ENCODE results near the gene C1QL1.
"Not testable (repeated sequence)": the region's sequence is repeated elsewhere in the genome, so short reads cannot be mapped to it uniquely, and the experiment has no call there.

Gene C1QL1

DNA sequence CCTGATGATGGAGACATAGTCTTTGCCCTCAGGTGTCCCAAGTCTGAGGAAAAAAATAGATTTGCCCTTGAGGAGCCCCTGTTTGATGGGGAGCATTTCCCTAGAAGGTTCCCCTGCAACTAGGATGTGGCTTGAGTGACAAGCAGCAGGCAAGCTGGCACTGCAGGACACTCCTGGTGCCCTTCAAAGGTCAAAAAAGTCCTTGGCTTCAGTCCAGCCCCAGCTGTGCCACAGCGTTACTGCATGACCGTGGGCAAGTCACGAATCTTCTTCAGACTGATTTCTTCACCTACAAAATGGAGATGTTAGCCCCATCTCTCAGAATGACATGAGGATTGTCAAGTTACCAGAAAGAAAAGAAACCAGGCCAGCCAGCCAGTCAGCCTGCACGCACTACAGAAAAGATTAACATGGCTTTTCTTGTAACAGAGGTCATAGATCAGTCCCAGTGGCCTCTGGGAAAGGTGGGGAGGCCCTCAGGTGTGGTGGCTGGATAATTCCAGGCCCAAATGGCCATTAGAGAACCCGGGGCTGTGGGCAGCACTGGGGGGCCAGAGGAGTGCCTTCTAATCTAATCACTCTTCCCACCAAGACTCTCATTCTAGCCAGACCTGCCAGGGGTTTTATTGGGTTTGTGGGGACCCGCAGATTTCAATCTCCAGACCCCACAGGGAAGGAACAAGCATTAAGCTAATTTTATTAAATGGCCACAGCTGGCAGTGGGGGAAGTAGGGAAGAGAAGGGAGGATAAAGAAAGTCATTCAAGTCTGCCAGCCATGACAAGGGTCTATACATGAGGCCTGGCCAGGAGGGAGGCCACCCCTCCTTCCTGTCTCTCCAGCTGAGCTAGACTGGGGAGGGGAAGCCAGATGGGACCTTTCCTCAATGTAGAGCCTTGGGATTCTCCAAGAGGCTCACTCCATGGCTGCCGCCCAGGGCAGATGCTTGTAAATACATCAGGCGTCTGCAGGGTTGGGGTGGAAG, 10.8 kb downstream of the C1QL1 start:
- no peak overlapping the region for H3K4me3 ChIP-seq (ENCODE audit: low read depth, low read length)
- DNase-seq (ENCODE audit: low read depth), result no peak
- in situ Hi-C loops (cut with HindIII; ENCODE audit: low sequenced_read_pairs), result no loop called here
- no peak for TF ChIP-seq CTCF (IDR thresholded peaks at IDR 0.05; ENCODE audit: low read depth, low read length, missing control alignments)

DNA sequence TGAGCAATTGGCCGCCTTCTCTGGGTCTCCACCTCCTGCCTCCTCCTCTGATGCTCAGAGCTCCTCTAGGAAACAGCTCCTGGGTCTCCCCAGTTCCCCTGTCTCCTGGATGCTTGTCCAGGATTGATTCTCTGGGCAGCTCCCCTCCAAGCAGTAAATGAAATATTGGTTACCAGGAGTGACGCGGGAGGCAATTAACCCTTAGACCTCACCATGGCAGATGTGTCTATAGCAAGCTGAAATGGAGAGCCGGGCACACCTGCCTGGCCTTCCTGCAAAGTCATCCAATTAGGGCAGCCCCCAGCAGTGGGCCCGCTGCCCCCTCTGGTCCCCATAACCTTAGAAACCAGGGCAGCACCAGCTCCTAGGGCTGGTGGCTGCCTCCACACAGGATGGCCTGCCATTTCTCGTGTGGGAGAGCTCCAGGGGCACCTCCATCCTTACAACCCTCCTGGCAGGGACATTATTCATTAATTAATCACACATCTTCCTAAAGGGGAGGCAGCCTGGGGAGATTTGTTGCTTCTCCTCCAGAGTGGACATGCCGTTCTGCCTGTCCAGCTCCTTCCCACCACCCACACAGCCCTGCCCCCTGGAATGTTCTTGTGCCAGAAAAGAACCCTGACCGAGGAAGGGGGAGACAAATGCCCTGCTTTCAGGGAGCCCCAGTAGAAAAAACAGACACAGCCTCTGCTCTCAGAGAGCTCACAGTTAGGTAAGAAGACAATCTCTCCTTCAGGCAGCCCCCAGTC, 12.3 kb downstream of the C1QL1 start:
- no peak for DNase-seq (ENCODE audit: low read depth)
- in situ Hi-C loops (cut with HindIII; ENCODE audit: low sequenced_read_pairs), result no loop called here
- H3K4me3 ChIP-seq (ENCODE audit: low read depth, low read length), result no peak overlapping the region
- no peak for TF ChIP-seq CTCF (IDR thresholded peaks at IDR 0.05; ENCODE audit: low read depth, low read length, missing control alignments)

GRCh38 chr17:44952946-44953475, 15.1 kb downstream of the C1QL1 start:
- H3K4me3 ChIP-seq (ENCODE audit: low read depth, low read length), result no peak overlapping the region
- no peak for TF ChIP-seq CTCF (IDR thresholded peaks at IDR 0.05; ENCODE audit: low read depth, low read length, missing control alignments)
- no peak for DNase-seq (ENCODE audit: low read depth)
- in situ Hi-C loops (cut with HindIII; ENCODE audit: low sequenced_read_pairs), result no loop called here

- in situ Hi-C loops (cut with HindIII; ENCODE audit: low sequenced_read_pairs), result no loop called here
- no peak for TF ChIP-seq CTCF (IDR thresholded peaks at IDR 0.05; ENCODE audit: low read depth, low read length, missing control alignments)
- no peak for DNase-seq (ENCODE audit: low read depth)
- H3K4me3 ChIP-seq (ENCODE audit: low read depth, low read length), result peak overlapping the region; percentile 88
These were observed 19.7 kb downstream of the C1QL1 start for GRCh38 chr17:44948315-44948795.

GRCh38 chr17:44947461-44948314, 20.4 kb downstream of the C1QL1 start, which contains the start of gene KIF18B:
Gene KIF18B (minus strand): TSS chr17:44947773. CDS start chr17:44936344, 11,429 bp downstream.
- in situ Hi-C loops (cut with HindIII; ENCODE audit: low sequenced_read_pairs), result no loop called here
- peak; percentile 85 for DNase-seq (ENCODE audit: low read depth)
- peak within 1 kb of the TSS; percentile 88 for H3K4me3 ChIP-seq (ENCODE audit: low read depth, low read length)
- TF ChIP-seq CTCF (IDR thresholded peaks at IDR 0.05; ENCODE audit: low read depth, low read length, missing control alignments), result no peak

DNA sequence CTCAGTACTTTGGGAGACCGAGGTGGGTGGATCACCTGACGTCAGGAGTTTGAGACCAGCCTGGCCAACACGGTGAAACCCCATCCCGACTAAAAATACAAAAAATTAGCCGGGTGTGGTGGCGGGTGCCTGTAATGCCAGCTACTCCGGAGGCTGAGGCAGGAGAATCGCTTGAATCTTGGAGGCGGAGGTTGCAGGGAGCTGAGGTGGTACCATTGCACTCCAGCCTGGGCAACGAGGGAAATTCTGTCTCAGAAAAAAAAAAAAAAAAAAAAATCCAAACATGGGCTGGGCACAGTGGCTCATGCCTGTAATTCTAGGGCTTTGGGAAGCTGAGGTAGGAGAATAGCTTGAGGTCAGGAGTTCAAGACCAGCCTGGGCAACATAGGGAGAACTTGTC, 22.5 kb downstream of the C1QL1 start:
- in situ Hi-C loops (cut with HindIII; ENCODE audit: low sequenced_read_pairs); H3K4me3 ChIP-seq (ENCODE audit: low read depth, low read length); DNase-seq (ENCODE audit: low read depth): not testable (repeated sequence)

Measured in astrocyte of the cerebellum (primary cell).